ENCODE measurements around the gene NFE2L2.
A peak's percentile ranks its signal among the peaks of the same experiment; 100 is the strongest.
"Not testable (repeated sequence)": the region's sequence is repeated elsewhere in the genome, so short reads cannot be mapped to it uniquely, and the experiment has no call there.

Gene NFE2L2

DNA sequence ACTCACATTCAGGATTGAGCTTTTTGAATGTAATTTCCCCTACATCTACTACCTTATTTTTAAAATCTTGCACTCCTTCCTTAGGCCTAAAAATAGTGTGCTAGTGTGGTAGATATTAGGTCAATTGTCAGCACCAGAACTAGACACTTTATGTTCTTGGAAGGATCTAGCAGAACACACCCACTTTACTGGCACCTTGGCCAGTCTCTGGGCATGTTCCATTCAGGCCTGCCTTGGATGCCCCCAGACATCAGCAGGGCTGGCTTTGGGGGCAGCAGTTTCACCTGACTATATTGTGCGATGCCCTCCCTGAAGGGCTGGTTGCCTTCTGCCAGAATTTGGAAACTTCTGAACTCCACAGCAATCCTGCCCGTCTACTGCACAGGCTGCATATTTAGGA, 15.3 kb upstream of the NFE2L2 start:
- no peak for DNase-seq

DNA sequence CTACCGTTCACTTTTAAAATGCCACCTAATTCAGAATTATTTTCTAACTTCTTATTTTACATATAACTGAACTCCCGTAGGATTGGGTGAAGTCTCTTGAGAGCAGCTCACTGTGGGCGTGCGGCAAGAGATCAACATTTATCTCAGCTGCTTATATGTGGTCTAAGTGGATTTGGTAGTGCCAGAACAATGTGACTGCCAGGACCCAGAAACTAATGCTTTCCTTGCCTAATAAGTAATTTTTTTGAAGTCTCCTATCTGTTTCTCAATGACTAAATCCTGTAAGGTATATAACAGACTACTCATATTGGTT, 11.2 kb upstream of the NFE2L2 start:
- no peak for DNase-seq

- DNase-seq: no peak
Measured at GRCh38 chr2:177275040-177275742, 10.7 kb upstream of the NFE2L2 start.

GRCh38 chr2:177273408-177273807, 8.9 kb upstream of the NFE2L2 start:
- no peak for DNase-seq

DNA sequence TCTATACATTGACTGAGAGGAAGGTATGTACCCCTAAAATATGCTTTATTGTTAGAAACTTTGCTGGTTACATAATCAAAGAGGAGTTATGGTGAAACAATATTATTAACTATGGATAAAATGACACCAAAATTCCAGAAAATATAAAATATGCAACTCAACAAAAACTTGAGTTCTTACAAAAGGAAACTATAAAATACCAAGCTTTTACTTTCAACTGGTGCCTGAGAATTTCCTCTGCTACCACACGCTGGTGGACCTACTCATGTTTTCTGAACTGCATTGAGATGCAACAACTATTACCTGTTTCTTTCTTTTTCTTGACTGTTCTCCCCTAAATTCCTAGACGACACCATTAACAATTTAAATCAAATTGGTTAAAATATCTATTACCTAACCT, 8.2 kb upstream of the NFE2L2 start:
- DNase-seq: no peak

- DNase-seq: no peak
Measured at GRCh38 chr2:177271981-177272666, 7.6 kb upstream of the NFE2L2 start.

- DNase-seq: no peak
Measured at GRCh38 chr2:177270531-177270930, 6.0 kb upstream of the NFE2L2 start.

- no peak for DNase-seq
Measured at GRCh38 chr2:177268901-177269300, 4.4 kb upstream of the NFE2L2 start.

GRCh38 chr2:177268187-177268871, 3.8 kb upstream of the NFE2L2 start:
- DNase-seq: no peak

DNA sequence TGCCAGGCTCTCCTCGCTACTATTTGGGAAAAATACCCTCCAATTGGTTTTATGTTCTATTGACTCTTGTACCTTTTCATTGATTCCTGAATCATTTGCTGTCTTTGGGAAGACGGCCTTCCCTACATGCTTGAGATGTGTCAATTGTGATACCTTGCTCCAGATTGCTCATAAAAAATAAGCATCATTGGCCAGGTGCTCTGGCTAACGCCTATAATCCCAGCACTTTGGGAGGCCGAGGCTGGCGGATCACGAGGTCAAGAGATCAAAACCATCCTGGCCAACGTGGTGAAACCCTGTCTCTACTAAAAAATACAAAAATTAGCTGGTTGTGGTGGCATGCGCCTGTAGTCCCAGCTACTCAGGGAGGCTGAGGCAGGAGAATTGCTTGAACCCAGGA, 2.4 kb upstream of the NFE2L2 start:
- DNase-seq: not testable (repeated sequence)

DNA sequence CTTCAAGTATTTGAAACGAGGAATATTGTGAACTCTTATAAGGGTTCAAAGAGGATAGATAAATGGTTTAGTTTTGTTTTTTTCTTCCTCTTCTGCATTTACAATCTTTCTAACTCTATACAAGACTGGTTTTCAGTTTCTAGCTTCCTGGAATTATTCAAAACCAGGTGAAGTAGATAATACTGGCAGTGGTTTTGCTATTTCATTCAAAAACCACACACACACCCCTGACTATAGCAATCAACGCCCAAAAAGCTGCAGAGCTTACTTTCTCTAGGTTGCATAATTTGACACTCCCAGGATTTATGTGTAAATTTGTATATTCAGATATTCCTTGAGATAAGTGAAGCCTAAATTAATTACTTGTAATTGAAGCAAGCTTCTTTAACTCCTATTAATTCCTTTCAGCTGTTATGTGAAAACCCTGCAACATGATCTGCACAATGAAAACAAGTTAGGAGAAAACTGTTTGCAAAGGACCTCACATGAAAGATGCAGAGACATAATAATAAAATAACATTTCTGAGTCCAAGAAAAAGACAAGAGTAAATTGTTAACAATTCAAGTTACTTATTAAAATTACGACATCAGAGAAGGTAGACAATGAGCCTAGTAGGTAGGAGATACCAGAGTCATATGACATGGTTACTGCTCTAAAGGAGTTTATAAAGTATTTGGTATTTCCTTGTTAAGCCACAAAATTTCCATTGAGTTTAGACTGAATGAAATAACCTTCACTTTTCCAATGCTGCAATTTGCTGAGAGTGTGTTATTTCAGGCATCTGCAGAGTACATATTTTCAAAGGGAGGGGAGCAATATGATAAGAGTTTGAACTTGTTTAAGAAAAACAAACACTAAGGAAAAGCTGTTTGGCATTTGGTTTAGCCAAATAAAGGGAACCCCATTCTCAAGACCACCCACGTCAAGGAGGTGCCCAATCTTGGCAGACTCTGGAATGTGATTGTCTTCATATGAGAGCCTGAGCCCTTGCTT, 1.6 kb upstream of the NFE2L2 start:
- peak in 1 of 2 donors; percentile 16 for DNase-seq

DNA sequence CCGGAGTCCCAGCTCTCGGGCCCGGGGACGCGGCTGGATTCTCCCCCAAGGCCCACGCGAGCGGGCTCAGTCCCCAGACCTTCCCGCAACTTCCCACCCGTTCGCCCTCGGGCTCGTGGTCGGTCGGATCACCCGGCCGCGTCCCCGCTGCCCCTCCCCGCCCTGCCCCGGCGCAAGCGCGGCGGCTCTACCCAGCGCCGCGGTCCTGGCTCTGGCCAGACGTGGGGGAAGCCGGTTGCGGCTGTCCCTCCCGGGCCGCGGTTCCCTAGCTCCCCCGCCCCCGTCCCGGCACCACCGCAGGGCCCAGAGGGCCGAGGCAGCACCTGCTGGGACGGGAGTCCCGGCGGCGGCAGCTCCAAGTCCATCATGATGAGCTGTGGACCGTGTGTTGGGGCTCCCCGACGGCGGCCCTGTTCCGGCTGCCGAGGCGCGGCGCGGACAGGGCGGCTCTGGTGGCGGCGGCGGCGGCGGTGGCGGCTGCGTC, 276 bp downstream of the NFE2L2 start:
- DNase-seq: no peak

GRCh38 chr2:177263451-177264208, 897 bp downstream of the NFE2L2 start:
- DNase-seq: peak; percentile 91 to 92

GRCh38 chr2:177262958-177263450, 1.5 kb downstream of the NFE2L2 start:
- DNase-seq: no peak

DNA sequence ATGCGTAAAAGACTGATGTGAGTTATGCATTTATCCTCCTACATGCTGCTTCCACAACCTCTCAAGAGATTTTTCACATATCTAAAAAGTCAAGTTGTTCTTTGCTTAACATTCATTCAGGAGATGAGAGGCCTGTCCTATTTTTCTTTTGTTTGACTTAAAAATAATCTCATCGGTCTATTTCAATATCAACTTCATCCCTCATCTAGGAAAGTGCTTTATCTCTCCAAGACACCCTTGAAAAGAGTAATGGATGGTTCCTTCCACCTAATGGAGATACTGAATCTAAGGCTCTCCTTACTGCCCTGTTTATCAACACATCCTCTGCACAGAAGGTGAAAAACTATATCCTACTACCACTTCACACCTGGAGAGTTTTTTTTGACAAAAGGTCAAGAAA, 2.4 kb downstream of the NFE2L2 start:
- no peak for DNase-seq

DNA sequence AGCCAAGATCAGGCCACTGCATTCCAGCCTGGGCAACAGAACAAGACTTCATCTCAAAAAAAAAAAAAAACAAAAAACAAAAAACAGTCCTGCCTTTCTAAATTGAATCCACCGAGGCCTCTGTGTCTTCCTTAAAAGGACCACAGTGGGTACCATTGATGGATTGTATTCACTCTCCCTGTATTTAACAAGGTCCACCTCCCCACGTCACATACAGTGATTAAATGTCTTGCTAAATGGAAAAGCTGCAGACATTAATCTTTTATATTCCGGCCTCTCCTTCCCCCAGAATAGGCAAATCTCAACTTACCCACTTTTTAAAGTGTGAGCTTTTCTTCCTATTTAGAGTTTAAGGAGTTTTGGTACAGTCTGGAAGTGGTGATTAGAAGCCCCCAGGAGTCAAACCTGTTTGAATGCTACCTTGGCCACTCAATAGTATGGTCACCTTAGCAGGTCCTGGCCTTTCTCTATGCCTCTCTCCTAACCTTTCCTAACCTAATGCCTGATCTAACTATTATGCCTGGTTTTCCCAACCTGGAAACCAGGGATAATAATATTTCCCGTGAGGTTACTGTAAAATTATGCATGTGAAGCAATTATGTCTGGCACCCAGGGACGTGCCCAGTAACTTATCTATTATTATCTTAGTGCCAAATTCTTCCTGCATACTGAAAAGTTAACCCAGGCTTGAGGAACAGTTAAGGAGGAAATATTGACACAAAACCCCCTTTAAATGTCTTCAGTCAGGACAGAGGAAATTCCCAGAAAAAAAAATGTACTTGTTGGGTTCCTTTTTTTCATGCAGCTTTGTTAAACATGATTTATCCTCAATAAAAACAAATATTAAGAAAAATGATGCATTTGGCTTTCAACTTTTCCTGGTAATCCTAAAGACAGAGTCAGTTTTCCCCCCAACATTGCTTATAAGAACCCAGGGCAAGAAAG, 3.1 kb downstream of the NFE2L2 start:
- DNase-seq: no peak

DNA sequence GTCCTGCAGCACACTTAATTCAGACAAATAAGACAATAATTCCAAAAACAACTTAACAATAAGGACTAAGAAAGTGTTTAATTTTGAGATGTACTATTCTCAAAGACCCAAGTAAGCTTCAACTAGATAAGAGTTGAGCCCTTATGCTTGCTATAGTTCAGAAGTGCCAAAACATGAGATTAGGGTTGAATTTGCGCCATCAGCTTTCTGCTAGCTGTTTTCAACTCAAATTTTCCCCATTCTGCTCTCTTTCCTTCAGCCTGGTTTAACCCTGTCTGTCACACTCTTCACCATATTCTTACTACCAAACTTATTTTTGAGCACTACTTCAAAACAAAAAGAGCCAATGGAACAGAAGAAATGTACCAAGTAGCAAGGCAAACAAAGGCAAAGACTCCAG, 4.1 kb downstream of the NFE2L2 start:
- DNase-seq: no peak

GRCh38 chr2:177258059-177258458, 6.5 kb downstream of the NFE2L2 start:
- no peak for DNase-seq

- DNase-seq: no peak
Measured at GRCh38 chr2:177257471-177257870, 7.1 kb downstream of the NFE2L2 start.

DNA sequence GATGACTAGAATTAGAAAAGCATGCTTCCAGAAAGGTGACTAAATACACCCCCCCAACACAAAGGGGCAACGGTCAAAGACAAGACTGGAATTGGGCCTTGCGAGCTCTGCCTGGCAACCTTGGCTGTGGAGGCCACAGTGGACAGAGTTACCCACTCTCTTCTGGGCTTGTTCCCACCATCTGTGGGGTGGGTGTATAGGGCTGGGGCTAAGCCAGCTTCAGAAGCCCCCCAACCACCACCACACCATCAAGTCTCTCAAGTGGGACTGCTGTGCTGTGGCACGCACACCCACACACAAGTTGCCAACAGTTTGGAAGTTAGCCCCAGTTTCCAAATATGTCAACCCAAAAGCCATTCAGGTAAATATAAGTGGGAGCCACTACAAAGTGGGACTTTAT, 7.8 kb downstream of the NFE2L2 start:
- no peak for DNase-seq

- DNase-seq: no peak
Measured at GRCh38 chr2:177256026-177256425, 8.5 kb downstream of the NFE2L2 start.
